Measurements from ENCODE around the gene ORM1.

GRCh38 chr9:114369216-114370130 lies 46.6 kb downstream of the ORM1 start:
- TF ChIP-seq REST (IDR thresholded peaks at IDR 0.05) (no peak), GABPA (IDR thresholded peaks at IDR 0.05 in 1 of 2, conservative IDR thresholded peaks at IDR 0.05 in 1 of 2) (no peak), ATF3 (IDR thresholded peaks at IDR 0.05) (no peak)
- TF ChIP-seq, protein P1, sequence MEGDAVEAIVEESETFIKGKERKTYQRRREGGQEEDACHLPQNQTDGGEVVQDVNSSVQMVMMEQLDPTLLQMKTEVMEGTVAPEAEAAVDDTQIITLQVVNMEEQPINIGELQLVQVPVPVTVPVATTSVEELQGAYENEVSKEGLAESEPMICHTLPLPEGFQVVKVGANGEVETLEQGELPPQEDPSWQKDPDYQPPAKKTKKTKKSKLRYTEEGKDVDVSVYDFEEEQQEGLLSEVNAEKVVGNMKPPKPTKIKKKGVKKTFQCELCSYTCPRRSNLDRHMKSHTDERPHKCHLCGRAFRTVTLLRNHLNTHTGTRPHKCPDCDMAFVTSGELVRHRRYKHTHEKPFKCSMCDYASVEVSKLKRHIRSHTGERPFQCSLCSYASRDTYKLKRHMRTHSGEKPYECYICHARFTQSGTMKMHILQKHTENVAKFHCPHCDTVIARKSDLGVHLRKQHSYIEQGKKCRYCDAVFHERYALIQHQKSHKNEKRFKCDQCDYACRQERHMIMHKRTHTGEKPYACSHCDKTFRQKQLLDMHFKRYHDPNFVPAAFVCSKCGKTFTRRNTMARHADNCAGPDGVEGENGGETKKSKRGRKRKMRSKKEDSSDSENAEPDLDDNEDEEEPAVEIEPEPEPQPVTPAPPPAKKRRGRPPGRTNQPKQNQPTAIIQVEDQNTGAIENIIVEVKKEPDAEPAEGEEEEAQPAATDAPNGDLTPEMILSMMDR (IDR thresholded peaks at IDR 0.05; ENCODE audit: low read depth, low read length, missing input control): no peak

Measured in liver (tissue), 3 donors.